UCSD-AML1 (cell line): Measurements from ENCODE around the gene ZDHHC22.

Experiments used
- DNase-seq: peaks from one replicate; lab custom pipeline; 2025; ENCODE audit not compliant: unreplicated experiment; lab: John Stamatoyannopoulos, UW

Gene ZDHHC22

GRCh38 chr14:77084985-77085384 is 56.6 kb downstream of the ZDHHC22 start:
- DNase-seq: no peak

DNA sequence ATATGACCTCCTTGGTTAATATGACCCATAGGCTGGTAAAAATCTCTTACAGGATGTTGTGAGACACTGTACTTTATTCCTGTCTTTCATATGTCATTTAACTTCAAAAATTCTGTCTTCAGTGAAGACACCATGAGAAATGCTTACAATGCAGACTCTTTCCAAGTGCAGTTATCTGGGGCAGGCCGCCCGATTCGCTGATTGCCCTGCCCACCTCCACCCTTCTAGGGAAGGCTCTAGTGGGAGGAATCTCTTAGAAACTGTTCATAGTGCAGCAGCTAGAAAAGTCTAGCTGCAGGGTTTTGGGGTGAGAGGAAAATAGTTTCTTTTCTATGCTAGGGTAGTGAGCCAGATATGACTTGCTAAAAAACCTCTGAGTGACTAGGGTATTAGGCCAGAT is 58.5 kb downstream of the ZDHHC22 start:
- DNase-seq: no peak

DNA sequence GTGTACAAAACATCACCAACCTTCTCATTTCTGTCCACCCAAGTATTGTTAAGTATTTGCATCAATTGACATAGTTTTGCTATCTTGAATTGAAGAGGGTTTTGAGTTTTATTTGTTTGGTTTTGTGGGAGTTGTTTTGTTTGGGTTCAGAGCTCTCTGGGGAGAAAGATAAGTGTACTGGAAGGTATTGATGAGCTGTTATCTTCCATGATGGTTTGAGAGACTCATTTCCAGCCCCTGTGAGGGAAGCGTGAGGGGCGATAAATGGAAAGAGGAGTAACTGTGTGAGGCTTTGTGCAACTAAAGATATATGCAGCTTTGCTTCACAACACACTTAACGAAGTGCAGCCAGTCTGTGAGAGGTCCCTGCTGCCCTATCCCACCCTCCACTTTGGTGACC is 59.2 kb downstream of the ZDHHC22 start:
- DNase-seq: no peak
